HG03520 (cell line): Measurements from ENCODE around the gene USP10.

Experiments
- ATAC-seq: cut with Tn5 transposase; IDR thresholded peaks from one replicate; pipeline ENCODE4 v1.9.1; 2021; ENCODE audit warnings: mild to moderate bottlenecking, moderate library complexity; ENCODE audit not compliant: unreplicated experiment

USP10 gene

DNA sequence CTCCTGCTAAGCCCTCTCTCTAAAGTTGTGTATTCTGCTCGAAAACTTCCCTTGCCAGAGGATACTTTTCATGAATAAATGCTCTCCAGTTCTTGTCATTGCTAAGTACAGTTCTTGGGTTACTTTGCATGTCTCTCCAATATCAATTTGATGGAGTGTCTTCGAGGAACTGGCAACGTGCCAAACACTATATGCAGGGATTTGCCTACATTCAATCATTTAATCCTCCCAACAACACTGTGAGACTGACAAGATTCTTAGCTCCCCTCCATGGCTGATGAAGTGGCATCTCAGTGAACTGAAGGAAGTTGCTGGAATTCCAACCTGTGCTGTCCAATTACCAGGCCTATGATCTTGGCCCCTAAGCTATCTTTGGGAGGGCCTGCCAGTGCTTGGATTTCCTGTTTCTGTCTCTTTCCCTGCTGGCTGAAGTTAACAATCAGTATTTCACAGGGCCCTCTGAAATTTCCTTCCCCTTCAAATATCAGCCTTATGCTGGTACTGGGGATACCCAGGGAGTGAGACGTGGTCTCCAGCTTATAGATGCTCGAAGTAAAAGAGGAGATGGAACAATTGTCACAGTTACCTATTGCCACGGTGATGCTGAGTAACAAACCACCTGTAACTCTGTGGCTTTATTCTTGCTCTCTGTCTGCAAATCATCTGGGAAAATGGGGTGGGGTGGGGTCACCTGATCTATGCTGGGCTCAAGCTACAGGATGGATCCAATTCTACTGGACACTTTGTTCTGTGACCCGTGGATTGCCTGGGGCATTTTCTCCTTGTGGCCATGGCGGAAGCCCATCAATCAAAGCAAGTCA is 100.6 kb downstream of the USP10 start:
- ATAC-seq = no peak

- no peak for ATAC-seq
These were observed 103.3 kb downstream of the USP10 start for GRCh38 chr16:84803146-84803545.

- no peak for ATAC-seq
These were observed 104.5 kb downstream of the USP10 start for GRCh38 chr16:84804326-84804725.

- ATAC-seq = no peak
These were observed 106.6 kb downstream of the USP10 start for GRCh38 chr16:84806256-84806889.

- ATAC-seq = no peak
These were observed 107.1 kb downstream of the USP10 start for GRCh38 chr16:84806890-84807258.

DNA sequence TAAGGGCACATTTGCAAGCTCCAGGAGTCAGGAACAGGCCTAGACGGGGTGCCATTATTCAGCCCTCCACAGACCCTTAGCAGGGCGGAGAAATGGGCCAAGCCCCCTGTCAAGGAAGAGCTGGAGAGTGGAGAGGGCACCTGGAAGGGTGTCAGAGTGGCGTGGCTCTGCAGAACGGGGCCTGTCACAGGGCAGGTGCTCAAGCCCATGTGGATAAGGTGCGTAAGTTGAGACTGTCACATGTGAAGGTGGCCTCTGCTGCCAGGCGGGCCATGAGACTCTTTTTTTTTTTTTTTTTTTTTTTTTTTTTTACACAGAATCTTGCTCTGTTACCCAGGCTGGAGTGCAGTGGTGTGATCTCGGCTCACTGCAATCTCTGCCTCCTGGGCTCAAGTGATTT is 108.0 kb downstream of the USP10 start:
- no peak for ATAC-seq

GRCh38 chr16:84808826-84809225 is 109.0 kb downstream of the USP10 start:
- no peak for ATAC-seq

GRCh38 chr16:84810518-84811273 is 110.9 kb downstream of the USP10 start:
- ATAC-seq = no peak

- ATAC-seq = no peak
These were observed 111.7 kb downstream of the USP10 start for GRCh38 chr16:84811529-84811928.

GRCh38 chr16:84813141-84813934 is 113.5 kb downstream of the USP10 start:
- ATAC-seq = no peak

DNA sequence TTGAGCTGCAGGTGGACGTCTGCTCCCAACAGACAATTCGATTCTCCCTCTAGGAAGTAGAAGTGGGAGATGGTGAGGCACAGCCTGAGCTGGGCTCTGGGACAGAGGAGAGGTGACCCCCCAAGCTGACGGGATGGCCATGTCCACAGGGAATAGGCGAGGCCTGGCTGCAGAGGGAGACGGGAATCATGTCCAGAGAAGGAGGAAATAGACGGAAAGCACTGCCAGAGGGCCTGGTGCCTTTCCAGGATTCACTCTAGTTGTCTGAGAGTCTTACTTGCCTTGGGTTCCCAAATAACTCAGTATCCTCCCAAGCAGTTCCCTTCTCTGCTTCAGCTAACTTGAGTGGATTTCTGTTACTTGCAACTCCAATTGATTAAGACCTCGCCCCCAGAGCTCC is 115.7 kb downstream of the USP10 start:
- no peak for ATAC-seq

DNA sequence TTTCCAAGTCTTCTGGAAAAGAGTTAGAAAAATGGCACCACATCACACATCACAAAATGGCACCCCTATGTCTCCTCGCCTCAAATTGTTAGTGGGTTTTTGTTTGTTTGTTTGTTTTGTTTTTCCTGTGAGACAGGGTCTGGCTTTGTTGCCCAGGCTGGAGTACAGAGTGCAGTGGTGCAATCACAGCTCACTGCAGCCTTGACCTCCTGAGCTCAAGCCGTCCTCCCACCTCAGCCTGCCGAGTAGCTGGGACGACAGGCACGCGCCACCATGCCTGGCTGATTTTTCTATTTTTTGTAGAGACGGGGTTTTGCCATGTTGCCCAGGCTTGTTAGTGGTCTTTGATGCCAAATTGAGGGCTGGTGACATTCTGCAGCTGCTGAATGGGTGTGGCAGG is 116.2 kb downstream of the USP10 start:
- no peak for ATAC-seq

DNA sequence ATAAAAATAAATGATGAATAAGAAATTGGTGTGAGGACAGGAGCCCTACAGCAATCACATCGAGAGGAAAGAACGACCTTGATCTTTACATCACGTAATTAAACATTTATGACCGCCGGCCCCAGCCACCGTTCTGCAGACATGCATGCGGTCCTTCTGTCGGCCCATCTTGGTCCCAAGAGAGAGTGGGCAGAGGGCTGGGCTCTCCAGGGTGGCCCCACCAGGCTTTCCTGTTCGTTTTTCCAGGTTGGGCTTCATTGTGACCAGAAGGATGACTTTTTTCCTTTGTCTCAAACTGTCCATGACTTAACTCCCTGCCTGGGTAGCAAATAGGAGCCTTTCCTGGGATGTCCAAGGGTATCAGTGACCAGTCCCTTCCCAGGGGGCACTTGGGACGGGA is 116.7 kb downstream of the USP10 start:
- ATAC-seq = no peak

GRCh38 chr16:84817206-84817605 is 117.4 kb downstream of the USP10 start:
- no peak for ATAC-seq

GRCh38 chr16:84817613-84818012 is 117.8 kb downstream of the USP10 start:
- no peak for ATAC-seq

- no peak for ATAC-seq
These were observed 118.3 kb downstream of the USP10 start for GRCh38 chr16:84818133-84818532.

DNA sequence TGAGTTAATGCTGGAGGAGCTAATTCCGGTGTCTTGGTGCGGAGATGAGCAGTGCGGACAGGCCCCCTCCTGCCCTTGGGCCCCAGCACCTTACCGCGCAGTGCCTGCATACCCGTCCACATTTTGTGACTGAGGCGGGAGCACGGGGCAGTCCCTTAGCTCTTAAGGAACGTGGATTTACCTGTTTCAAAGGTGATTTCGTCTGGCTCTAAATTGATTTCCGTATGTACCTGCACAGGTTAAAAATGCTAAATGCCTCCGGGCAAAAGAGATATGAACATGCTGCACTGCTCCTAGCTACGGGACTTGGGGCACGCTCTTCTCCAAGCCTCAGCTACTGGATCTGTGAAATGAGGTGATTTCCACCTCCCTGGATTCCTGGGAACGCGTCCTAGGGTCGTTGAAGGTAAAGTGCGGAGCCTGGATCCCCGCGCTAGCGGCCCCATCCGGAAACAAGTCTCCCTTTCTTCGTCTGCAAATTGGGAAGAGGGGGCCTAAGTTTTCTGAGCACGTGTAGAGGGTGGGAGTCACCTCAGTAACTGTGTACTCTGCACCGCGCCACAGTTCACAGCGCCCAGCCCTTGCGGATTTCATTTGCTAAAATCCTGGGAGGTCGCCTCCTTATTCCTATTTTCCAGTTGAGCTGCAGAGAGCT is 119.3 kb downstream of the USP10 start:
- no peak for ATAC-seq

GRCh38 chr16:84819644-84820304 is 120.0 kb downstream of the USP10 start, which contains the start of gene CRISPLD2:
CRISPLD2 (plus strand) TSS chr16:84819985; CDS start chr16:84838496, 18,511 bp downstream.
- no peak for ATAC-seq

DNA sequence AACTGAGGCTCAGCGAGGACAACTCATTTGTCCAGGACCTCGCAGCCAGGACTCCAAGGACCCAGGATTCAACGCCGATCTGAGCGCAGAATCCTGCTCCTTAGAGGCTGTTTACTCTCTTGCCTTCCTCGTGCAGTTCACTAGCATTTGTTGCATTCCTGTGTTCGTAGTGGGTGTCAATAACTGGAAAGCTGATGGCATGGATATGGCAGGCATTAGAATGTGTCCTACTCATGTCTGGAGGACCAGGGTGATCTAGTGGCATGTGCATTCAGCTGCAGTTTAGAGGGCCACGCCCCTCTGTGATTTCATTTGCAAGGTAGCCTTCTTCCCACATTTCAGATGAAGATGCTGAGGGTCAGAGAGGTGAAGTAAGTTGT is 120.5 kb downstream of the USP10 start:
- no peak for ATAC-seq

DNA sequence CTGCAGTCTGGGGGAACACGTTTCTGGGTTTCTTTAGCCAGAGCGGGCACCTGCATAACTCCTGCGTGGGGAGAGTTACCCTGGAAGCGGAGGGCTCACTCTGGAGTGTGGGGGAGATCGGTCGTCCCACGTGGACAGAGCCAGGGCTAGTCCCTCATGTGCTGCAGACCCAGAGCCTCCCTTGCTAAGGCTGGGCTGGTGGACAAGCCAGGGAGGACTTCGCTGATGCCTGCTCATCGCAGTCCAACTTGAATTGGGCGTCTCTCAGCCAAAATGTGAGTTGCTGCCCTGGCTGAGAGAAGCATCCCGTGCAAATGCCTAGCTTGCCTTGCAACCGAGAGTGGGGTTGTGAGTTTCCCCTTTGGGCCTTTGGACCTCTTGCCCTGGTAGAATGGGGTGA is 121.0 kb downstream of the USP10 start:
- no peak for ATAC-seq
